Subcutaneous adipose tissue (tissue), 4 donors: ENCODE results near the gene ANAPC16. TPM values are rescaled to one million over a fixed set of nuclear protein-coding genes. Genes with fewer than 3 reads are reported as not detected.

ENCODE experiments used
- CTCF ChIP-seq: fragments of 450-650 bp; IDR thresholded peaks from one replicate; pipeline ENCODE4 v1.5.1; 2016; ENCODE audit warnings: low read depth, mild to moderate bottlenecking, control low read depth, antibody characterized with exemption, moderate library complexity
- small RNA-seq: library from RNA; depleted of rRNA; stranded (forward); fragments of <200 nt; gene quantifications from one replicate; pipeline ENCODE3, GENCODE V24; 2016
- total RNA-seq, 4 donors: library from RNA; depleted of rRNA; stranded (reverse); fragments of >200 nt; gene quantifications; one replicate each; pipeline ENCODE4 v1.1.0, GENCODE V29; 2016

The ANAPC16 gene
- total RNA-seq, 4 donors from 2014 or later, result 80.4 to 130 (median 110) TPM

DNA sequence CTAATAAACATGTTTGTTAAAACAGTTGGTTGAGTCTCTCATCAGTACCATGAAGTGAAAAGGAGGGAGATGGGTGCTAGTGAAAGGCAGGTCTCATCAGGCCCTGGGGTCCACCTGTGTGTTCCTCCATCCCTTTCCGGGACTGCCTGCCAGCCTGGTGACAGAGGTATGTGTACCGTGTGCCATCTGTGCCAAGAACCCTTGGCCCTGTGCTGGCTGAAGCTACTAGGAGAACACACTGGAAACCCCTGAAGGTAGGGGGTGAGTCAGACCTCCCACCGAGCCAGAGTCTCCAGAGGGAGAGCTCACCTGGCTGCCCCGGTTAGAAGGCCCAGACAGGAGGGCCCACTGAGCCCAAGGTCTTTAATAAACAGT, 60.2 kb downstream of the ANAPC16 start:
- no peak for TF ChIP-seq CTCF

GRCh38 chr10:72276421-72277339, 60.9 kb downstream of the ANAPC16 start:
- TF ChIP-seq CTCF, result no peak

- TF ChIP-seq CTCF, result no peak
These were observed 61.7 kb downstream of the ANAPC16 start for GRCh38 chr10:72277340-72277995.

DNA sequence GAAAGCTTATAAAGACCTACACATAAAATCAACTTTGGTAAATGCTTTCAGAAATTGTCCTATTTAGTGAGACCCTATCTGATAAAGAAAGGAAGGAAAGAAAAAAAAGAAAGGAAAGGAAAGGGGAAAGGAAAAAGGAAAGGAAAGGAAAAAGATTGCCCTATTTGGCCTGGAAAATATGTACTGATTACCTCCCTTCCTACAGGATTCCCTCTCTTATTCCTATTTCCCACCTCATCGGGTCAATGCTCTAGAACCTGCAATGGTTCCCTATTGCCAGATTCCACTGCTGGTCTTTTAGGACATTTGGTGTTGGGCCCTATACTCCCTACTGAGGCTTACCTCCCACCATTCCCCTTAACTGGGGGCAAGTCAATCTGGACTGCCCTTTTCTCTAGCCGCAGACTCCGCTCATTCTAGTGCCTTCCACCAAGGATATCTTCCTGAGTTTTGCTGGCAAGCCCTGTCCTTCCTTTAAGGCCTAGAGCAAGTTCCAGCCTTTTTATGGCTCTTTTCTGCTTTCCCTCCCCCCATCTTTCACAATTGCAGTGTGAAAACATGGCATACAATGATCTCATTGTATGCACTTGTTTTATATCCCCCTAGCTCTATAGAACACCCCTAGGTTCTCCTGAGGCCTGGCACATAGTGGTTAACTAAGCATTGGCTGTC, 62.3 kb downstream of the ANAPC16 start:
- no peak for TF ChIP-seq CTCF

DNA sequence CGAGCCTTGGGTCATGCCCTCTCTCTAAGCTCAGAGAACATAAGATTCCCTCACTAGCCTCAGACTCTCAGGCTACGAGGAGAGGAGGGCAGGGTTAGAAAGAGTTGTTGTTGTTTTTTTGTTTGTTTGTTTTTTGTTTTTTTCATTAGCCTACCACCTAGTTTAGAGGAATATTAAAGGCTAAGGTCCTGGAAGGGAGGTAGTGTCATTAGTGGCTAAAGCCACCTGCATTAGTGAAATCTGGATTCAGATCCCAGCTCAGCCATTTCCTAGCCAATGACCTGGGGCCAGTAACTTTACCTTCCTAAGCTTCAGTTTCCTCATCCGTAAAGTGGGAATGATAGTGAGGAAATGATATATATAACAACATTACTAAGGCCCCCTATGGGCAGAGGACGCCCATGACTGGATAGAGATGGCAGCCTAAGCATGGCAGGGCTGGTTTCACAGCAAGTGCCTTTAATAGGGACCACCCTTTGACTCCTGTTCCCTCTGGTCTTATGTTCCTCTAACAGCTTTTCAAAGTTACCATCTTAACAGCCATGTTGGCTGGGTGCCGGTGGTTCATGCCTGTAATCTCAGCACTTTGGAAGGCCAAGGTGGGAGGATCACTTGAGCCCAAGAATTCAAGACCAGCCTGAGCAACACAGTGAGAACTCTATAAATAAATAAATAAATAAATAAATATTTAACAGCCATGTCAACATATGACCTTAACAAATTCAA, 63.0 kb downstream of the ANAPC16 start:
- no peak for TF ChIP-seq CTCF

- TF ChIP-seq CTCF, result no peak
These were observed 67.3 kb downstream of the ANAPC16 start for GRCh38 chr10:72283131-72283530.

Small RNA genes lying within 50 kb of the gene (small RNA-seq; reads per million reads assigned to genes)
- gene RF00019 (0.49 reads per million), gene RF00340 (not detected)

Other genes with a start within 250 kb of the ANAPC16 start
- gene SPOCK2, start 127.5 kb upstream of the ANAPC16 start, total RNA-seq, result 1 to 10 TPM; 2.6 to 6.0 (median 3.8) TPM
- 10 to 100 TPM; 26.8 to 37.7 (median 34.9) TPM for gene ASCC1, start 264 bp downstream of the ANAPC16 start, total RNA-seq
- 100 to 1,000 TPM; 300 to 414 (median 333) TPM for gene DDIT4, start 57.9 kb downstream of the ANAPC16 start, total RNA-seq
- gene DNAJB12, start 138.9 kb downstream of the ANAPC16 start, total RNA-seq, result 10 to 100 TPM; 28.4 to 38.4 (median 33.9) TPM